GM10248 (cell line): ENCODE measurements around the gene PIP5K1C.
A peak's percentile ranks its signal among the peaks of the same experiment; 100 is the strongest.

Experiments used
- CTCF ChIA-PET: fragments of 300-600 bp; sonication (Branson Sonifier 250); formaldehyde crosslinking; extraction: SDS; loops from one replicate; lab custom pipeline; 2021; ENCODE audit warnings: antibody characterized with exemption; lab: Yijun Ruan, JAX
- POLR2A ChIA-PET: fragments of 350-650 bp; sonication (Branson Sonifier 250); formaldehyde crosslinking; extraction: SDS; loops from one replicate; lab custom pipeline; 2020; ENCODE audit warnings: antibody characterized with exemption; lab: Yijun Ruan, JAX
- DNase-seq: peaks from one replicate; pipeline ENCODE4 v3.0.0; 2012; ENCODE audit errors: extremely low spot score
- TF ChIP-seq, protein P1 (sequence below): IDR thresholded peaks from 2 replicates; pipeline ENCODE4 v1.5.1; 2012; ENCODE audit warnings: mild to moderate bottlenecking, low read depth; ENCODE audit errors: extremely low read depth, missing control alignments, control extremely low read depth

PIP5K1C gene

GRCh38 chr19:3699741-3700241, 477 bp downstream of the PIP5K1C start:
- ChIA-PET CTCF (interaction anchor here (0.6 to 12.8 kb wide), 11 partner anchors 10 to 155 kb away, joined by 3 to 148 read pairs (median 4); no protein-coding TSS in a partner anchor), POLR2A (interaction anchor here (1.0 kb wide), 1 partner anchor 91 kb away, joined by 4 read pairs; no protein-coding TSS in a partner anchor)
- DNase-seq: no peak
- TF ChIP-seq, protein P1, sequence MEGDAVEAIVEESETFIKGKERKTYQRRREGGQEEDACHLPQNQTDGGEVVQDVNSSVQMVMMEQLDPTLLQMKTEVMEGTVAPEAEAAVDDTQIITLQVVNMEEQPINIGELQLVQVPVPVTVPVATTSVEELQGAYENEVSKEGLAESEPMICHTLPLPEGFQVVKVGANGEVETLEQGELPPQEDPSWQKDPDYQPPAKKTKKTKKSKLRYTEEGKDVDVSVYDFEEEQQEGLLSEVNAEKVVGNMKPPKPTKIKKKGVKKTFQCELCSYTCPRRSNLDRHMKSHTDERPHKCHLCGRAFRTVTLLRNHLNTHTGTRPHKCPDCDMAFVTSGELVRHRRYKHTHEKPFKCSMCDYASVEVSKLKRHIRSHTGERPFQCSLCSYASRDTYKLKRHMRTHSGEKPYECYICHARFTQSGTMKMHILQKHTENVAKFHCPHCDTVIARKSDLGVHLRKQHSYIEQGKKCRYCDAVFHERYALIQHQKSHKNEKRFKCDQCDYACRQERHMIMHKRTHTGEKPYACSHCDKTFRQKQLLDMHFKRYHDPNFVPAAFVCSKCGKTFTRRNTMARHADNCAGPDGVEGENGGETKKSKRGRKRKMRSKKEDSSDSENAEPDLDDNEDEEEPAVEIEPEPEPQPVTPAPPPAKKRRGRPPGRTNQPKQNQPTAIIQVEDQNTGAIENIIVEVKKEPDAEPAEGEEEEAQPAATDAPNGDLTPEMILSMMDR: no peak

GRCh38 chr19:3698974-3699740, 1.1 kb downstream of the PIP5K1C start:
- ChIA-PET CTCF (interaction anchor here (0.9 to 12.8 kb wide), 8 partner anchors 11 to 153 kb away, joined by 3 to 148 read pairs (median 4); no protein-coding TSS in a partner anchor), POLR2A (interaction anchor here (1.0 kb wide), 1 partner anchor 91 kb away, joined by 4 read pairs; no protein-coding TSS in a partner anchor)
- peak; percentile 63 for DNase-seq
- TF ChIP-seq, protein P1: no peak

DNA sequence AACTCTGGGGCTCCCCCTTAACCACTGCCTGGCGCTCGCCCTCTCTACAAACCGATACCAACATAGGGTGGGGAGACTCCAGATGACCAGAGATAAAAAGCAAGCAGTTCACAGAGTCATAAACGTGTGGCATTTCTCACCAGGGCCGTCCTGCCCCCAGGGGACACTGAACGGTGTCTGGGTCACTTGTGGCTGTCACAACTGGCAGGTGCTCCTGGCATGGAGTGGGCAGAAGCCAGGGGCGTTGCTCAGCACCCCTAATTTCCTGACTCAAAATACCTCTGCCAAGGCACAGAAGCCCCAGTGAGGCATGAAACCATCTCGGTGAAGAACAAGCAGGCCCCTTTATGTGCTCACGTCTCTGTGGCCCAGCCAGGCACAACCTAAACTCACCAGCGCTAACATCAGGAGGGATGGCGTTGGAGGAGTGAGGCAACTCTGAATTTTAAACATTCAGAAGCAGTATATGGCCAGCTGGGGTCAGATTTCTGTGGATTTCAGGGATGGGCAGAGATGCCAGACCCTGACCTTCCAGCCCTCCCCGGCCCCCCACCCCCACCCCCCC, 1.8 kb downstream of the PIP5K1C start:
- DNase-seq: peak; percentile 51
- POLR2A ChIA-PET: no interaction called here

DNA sequence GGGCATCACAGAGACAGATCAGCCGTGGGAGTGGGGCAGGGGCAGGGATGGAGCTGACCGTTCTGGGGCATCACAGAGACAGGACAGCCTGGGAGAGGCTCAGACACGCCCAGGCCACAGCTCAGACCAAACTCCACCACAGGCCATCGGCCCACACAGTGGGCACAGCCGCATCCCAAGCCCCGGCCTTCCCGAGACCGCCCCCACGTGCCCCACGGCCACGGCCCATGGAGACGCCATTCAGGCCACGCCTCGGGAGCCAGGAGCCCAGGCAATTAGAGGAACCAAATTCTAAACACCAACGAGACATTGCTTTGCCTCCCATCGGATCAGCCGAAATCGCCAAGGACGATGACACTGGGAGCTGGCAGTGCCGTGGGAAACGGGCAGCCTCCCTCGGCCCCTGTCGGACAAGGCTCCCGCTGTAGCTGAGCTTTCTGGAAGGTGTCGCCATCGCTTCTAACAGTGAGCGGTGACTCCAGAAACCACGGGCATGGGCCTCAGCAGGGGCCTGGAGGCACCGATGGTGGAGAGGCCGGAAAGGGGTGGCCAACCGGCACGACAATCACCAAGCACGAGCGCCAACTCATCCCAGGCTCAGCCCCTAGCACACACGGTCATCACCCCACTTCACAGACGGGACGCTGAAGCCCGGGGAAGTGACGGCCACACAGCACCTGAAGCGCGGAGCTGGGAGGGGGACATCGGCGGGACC, 2.4 kb downstream of the PIP5K1C start:
- POLR2A ChIA-PET: interaction anchor here (0.6 to 1.1 kb wide), 2 partner anchors 14 to 103 kb away, joined by 3 to 7 read pairs; no protein-coding TSS in a partner anchor
- TF ChIP-seq, protein P1: no peak
- no peak for DNase-seq
- CTCF ChIA-PET: interaction anchor here (0.7 to 12.8 kb wide), 6 partner anchors 10 to 152 kb away, joined by 3 to 148 read pairs (median 3); no protein-coding TSS in a partner anchor

More for the DNA sequence above, 1.8 kb downstream of the PIP5K1C start:
- TF ChIP-seq, protein P1: no peak
- CTCF ChIA-PET: interaction anchor here (1.2 to 12.8 kb wide), 5 partner anchors 10 to 152 kb away, joined by 3 to 148 read pairs (median 3); no protein-coding TSS in a partner anchor

DNA sequence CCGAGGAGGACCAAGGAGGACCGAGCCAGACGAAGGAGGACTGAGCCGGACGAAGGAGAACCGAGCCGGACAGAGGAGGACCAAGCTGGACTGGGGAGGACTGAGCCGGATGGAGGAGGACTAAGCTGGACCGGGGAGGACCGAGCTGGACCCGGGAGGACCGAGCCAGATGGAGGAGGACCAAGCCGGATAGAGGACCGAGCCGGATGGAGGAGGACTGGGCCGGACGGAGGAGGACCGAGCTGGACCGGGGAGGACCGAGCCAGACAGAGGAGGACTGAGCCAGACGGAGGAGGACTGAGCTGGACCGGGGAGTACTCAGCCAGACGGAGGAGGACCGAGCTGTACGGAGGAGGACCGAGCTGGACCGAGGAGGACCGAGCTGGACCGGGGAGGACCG, 3.2 kb downstream of the PIP5K1C start:
- CTCF ChIA-PET: interaction anchor here (0.7 to 12.8 kb wide), 5 partner anchors 9 to 28 kb away, joined by 3 to 148 read pairs (median 3); no protein-coding TSS in a partner anchor
- no peak for DNase-seq
- POLR2A ChIA-PET: interaction anchor here (0.6 to 1.1 kb wide), 2 partner anchors 13 to 102 kb away, joined by 3 to 7 read pairs; no protein-coding TSS in a partner anchor
- TF ChIP-seq, protein P1: no peak
